Measurements from ENCODE around the gene S100A13. TPM values are rescaled to one million over a fixed set of nuclear protein-coding genes. Genes with fewer than 3 reads are reported as not detected.
A peak's percentile ranks its signal among the peaks of the same experiment; 100 is the strongest.
"Not testable (repeated sequence)": the region's sequence is repeated elsewhere in the genome, so short reads cannot be mapped to it uniquely, and the experiment has no call there.

The S100A13 gene
- total RNA-seq, 2 donors from 2014 or later = 13.5 to 16.4 TPM

- no peak for ATAC-seq (replicated peaks in 1 of 2)
- H3K4me3 Mint-ChIP-seq = no peak overlapping the region
- peaks cover 23% of the 10 kb centered on the region for H3K27me3 Mint-ChIP-seq (ENCODE audit: low read depth)
- no peaks in the 10 kb centered on the region for H3K36me3 Mint-ChIP-seq (ENCODE audit: insufficient read depth in 2 of 2)
- H3K27ac Mint-ChIP-seq = no peak overlapping the region
- peaks cover 4% of the 10 kb centered on the region for H3K4me1 Mint-ChIP-seq (ENCODE audit: low read depth)
- no peak for DNase-seq
- no peaks in the 10 kb centered on the region for H3K9me3 Mint-ChIP-seq
These were observed 48.8 kb downstream of the S100A13 start for GRCh38 chr1:153578490-153578889.

- ATAC-seq (replicated peaks in 1 of 2) = no peak
- DNase-seq = no peak
- Mint-ChIP-seq H3K4me1 (ENCODE audit: low read depth) (peaks cover 12% of the 10 kb centered on the region), H3K9me3 (no peaks in the 10 kb centered on the region), H3K36me3 (ENCODE audit: insufficient read depth in 2 of 2) (peaks cover 3% of the 10 kb centered on the region in 2 donors), H3K4me3 (no peak overlapping the region), H3K27me3 (ENCODE audit: low read depth) (peaks cover 23% of the 10 kb centered on the region), H3K27ac (no peak overlapping the region)
These were observed 49.7 kb downstream of the S100A13 start for GRCh38 chr1:153577624-153578051.

GRCh38 chr1:153577138-153577537, 50.2 kb downstream of the S100A13 start:
- ATAC-seq (replicated peaks in 1 of 2) = no peak

GRCh38 chr1:153575497-153575896, 51.8 kb downstream of the S100A13 start:
- H3K4me3 Mint-ChIP-seq; H3K9me3 Mint-ChIP-seq; DNase-seq; H3K36me3 Mint-ChIP-seq (ENCODE audit: insufficient read depth in 2 of 2); ATAC-seq (replicated peaks in 1 of 2); H3K27ac Mint-ChIP-seq: not testable (repeated sequence)
- Mint-ChIP-seq H3K4me1 (ENCODE audit: low read depth) (peaks cover 31% of the 10 kb centered on the region), H3K27me3 (ENCODE audit: low read depth) (peaks cover 27% of the 10 kb centered on the region)

More at GRCh38 chr1:153577138-153577537, 50.2 kb downstream of the S100A13 start:
- no peaks in the 10 kb centered on the region for H3K9me3 Mint-ChIP-seq
- peaks cover 17% of the 10 kb centered on the region for H3K4me1 Mint-ChIP-seq (ENCODE audit: low read depth)
- peaks cover 3% of the 10 kb centered on the region in 2 donors for H3K36me3 Mint-ChIP-seq (ENCODE audit: insufficient read depth in 2 of 2)
- no peak overlapping the region for H3K27ac Mint-ChIP-seq
- no peak for DNase-seq
- H3K27me3 Mint-ChIP-seq (ENCODE audit: low read depth) = peaks cover 23% of the 10 kb centered on the region
- H3K4me3 Mint-ChIP-seq = no peak overlapping the region

GRCh38 chr1:153575081-153575491, 52.2 kb downstream of the S100A13 start:
- H3K4me1 Mint-ChIP-seq (ENCODE audit: low read depth) = peaks cover 33% of the 10 kb centered on the region
- not testable (repeated sequence) for H3K9me3 Mint-ChIP-seq; H3K4me3 Mint-ChIP-seq; H3K36me3 Mint-ChIP-seq (ENCODE audit: insufficient read depth in 2 of 2); ATAC-seq (replicated peaks in 1 of 2); H3K27ac Mint-ChIP-seq; DNase-seq
- peaks cover 29% of the 10 kb centered on the region for H3K27me3 Mint-ChIP-seq (ENCODE audit: low read depth)

- no peaks in the 10 kb centered on the region for H3K9me3 Mint-ChIP-seq
- peak overlapping the region; percentile 97 for H3K27ac Mint-ChIP-seq
- peaks cover 48% of the 10 kb centered on the region for H3K4me1 Mint-ChIP-seq (ENCODE audit: low read depth)
- H3K27me3 Mint-ChIP-seq (ENCODE audit: low read depth) = peaks cover 17% of the 10 kb centered on the region
- H3K36me3 Mint-ChIP-seq (ENCODE audit: insufficient read depth in 2 of 2) = peaks cover 3% of the 10 kb centered on the region in 2 donors
- DNase-seq (no peak), ATAC-seq (replicated peaks in 1 of 2) (no peak)
- H3K4me3 Mint-ChIP-seq = peak overlapping the region; percentile 48 to 82
These were observed 54.0 kb downstream of the S100A13 start for GRCh38 chr1:153573351-153573750.

GRCh38 chr1:153572569-153573015, 54.7 kb downstream of the S100A13 start:
- DNase-seq (peak; percentile 61 to 67), ATAC-seq (replicated peaks in 1 of 2) (peak; percentile 80 to 81)
- Mint-ChIP-seq H3K27ac (peak overlapping the region; percentile 97), H3K27me3 (ENCODE audit: low read depth) (peaks cover 9% of the 10 kb centered on the region), H3K4me3 (peak overlapping the region; percentile 0 to 82), H3K4me1 (ENCODE audit: low read depth) (peaks cover 56% of the 10 kb centered on the region), H3K9me3 (no peaks in the 10 kb centered on the region), H3K36me3 (ENCODE audit: insufficient read depth in 2 of 2) (peaks cover 3% of the 10 kb centered on the region in 2 donors)

- Mint-ChIP-seq H3K9me3 (no peaks in the 10 kb centered on the region), H3K36me3 (ENCODE audit: insufficient read depth in 2 of 2) (peaks cover 3% of the 10 kb centered on the region in 2 donors), H3K27ac (peak overlapping the region; percentile 61), H3K4me1 (ENCODE audit: low read depth) (peaks cover 65% of the 10 kb centered on the region), H3K27me3 (ENCODE audit: low read depth) (peaks cover 6% of the 10 kb centered on the region), H3K4me3 (peak overlapping the region; percentile 31 to 44)
- no peak for ATAC-seq (replicated peaks in 1 of 2)
- no peak for DNase-seq
These were observed 55.6 kb downstream of the S100A13 start for GRCh38 chr1:153571706-153572105.

- no peak overlapping the region for H3K4me3 Mint-ChIP-seq
- no peak for ATAC-seq (replicated peaks in 1 of 2)
- H3K36me3 Mint-ChIP-seq (ENCODE audit: insufficient read depth in 2 of 2) = peaks cover 3% of the 10 kb centered on the region in 2 donors
- H3K4me1 Mint-ChIP-seq (ENCODE audit: low read depth) = peaks cover 73% of the 10 kb centered on the region
- peaks cover 6% of the 10 kb centered on the region for H3K27me3 Mint-ChIP-seq (ENCODE audit: low read depth)
- DNase-seq = no peak
- no peak overlapping the region for H3K27ac Mint-ChIP-seq
- no peaks in the 10 kb centered on the region for H3K9me3 Mint-ChIP-seq
These were observed 56.4 kb downstream of the S100A13 start for GRCh38 chr1:153570874-153571273.

GRCh38 chr1:153569465-153569864, 57.8 kb downstream of the S100A13 start:
- Mint-ChIP-seq H3K27me3 (ENCODE audit: low read depth) (peaks cover 6% of the 10 kb centered on the region), H3K9me3 (no peaks in the 10 kb centered on the region), H3K4me3 (peak overlapping the region in 1 of 2 donors; percentile 12), H3K36me3 (ENCODE audit: insufficient read depth in 2 of 2) (peaks cover 3% of the 10 kb centered on the region in 2 donors), H3K27ac (no peak overlapping the region), H3K4me1 (ENCODE audit: low read depth) (peaks cover 84% of the 10 kb centered on the region)
- ATAC-seq (replicated peaks in 1 of 2) (no peak), DNase-seq (no peak)

Other genes with a start within 250 kb of the S100A13 start
- not detected for gene S100A8, start 236.4 kb downstream of the S100A13 start, total RNA-seq
- gene S100A7A, start 211.0 kb downstream of the S100A13 start, total RNA-seq = not detected
- not detected for gene S100A7, start 166.9 kb downstream of the S100A13 start, total RNA-seq
- gene S100A6, start 91.5 kb downstream of the S100A13 start, total RNA-seq = 100 to 1,000 TPM; 219 to 358 TPM
- gene S100A5, start 86.6 kb downstream of the S100A13 start, total RNA-seq = 1 to 10 TPM; 2.8 to 4.4 TPM
- 100 to 1,000 TPM in 1 of 2 donors, 10 to 100 TPM in 1; 96.1 to 198 TPM for gene S100A4, start 81.7 kb downstream of the S100A13 start, total RNA-seq
- gene S100A3, start 78.2 kb downstream of the S100A13 start, total RNA-seq = not detected
- gene S100A2, start 61.7 kb downstream of the S100A13 start, total RNA-seq = 1 to 10 TPM; 1.7 to 5.0 TPM
- gene S100A16, start 14.4 kb downstream of the S100A13 start, total RNA-seq = not detected
- gene S100A14, start 11.2 kb downstream of the S100A13 start, total RNA-seq = 1 to 10 TPM in 1 of 2 donors, under 1 TPM in 1; 0.26 to 1.4 TPM
- not detected for gene S100A1, start 929 bp upstream of the S100A13 start, total RNA-seq
- 100 to 1,000 TPM in 1 of 2 donors, 10 to 100 TPM in 1; 95.8 to 107 TPM for gene CHTOP, start 6.6 kb upstream of the S100A13 start, total RNA-seq
- gene SNAPIN, start 31.2 kb upstream of the S100A13 start, total RNA-seq = 10 to 100 TPM; 31.1 to 31.8 TPM
- gene ILF2, start 43.5 kb upstream of the S100A13 start, total RNA-seq = 100 to 1,000 TPM; 245 to 312 TPM
- gene NPR1, start 51.2 kb upstream of the S100A13 start, total RNA-seq = under 1 TPM; 0.07 to 0.29 TPM
- 10 to 100 TPM; 62.6 to 70.8 TPM for gene INTS3, start 100.5 kb upstream of the S100A13 start, total RNA-seq
- gene SLC27A3, start 147.9 kb upstream of the S100A13 start, total RNA-seq = 1 to 10 TPM; 5.6 to 8.3 TPM